Measurements from ENCODE around the gene UTS2. TPM values are rescaled to one million over a fixed set of nuclear protein-coding genes. Genes with fewer than 3 reads are reported as not detected.

UTS2 gene
- polyA plus RNA-seq, 3 donors, result 0.11 TPM; not detected in 2

GRCh38 chr1:7839526-7839925 is 13.3 kb downstream of the UTS2 start:
- TF ChIP-seq CTCF (IDR thresholded peaks at IDR 0.05), result no peak
- Histone ChIP-seq H3K4me2 (replicated peaks; ENCODE audit: extremely low read depth, low read length, poor library complexity, severe bottlenecking) (no peak overlapping the region), H3K4me1 (ENCODE audit: control insufficient read depth in 1 of 2, insufficient read depth in 2 of 2, low read length in 2 of 2) (no peaks in the 10 kb centered on the region), H3K4me3 (replicated peaks in 1 of 3; ENCODE audit: low read depth in 2 of 3, low read length in 3 of 3) (no peak overlapping the region), H3K27me3 (ENCODE audit: control insufficient read depth in 2 of 2, insufficient read depth in 2 of 2, low read length in 2 of 2) (no peaks in the 10 kb centered on the region), H3K9me3 (replicated peaks in 1 of 2; ENCODE audit: control insufficient read depth in 1 of 2, insufficient read depth in 1 of 2, low read length in 2 of 2) (peaks cover 4 to 17% of the 10 kb centered on the region in 2 donors), H4K20me1 (ENCODE audit: insufficient read depth, low read length) (no peaks in the 10 kb centered on the region), H3K9ac (ENCODE audit: insufficient read depth, low read length, poor library complexity, severe bottlenecking) (no peak overlapping the region), H2AFZ (ENCODE audit: insufficient read depth, low read depth, low read length, poor library complexity, severe bottlenecking) (no peak overlapping the region), H3K36me3 (replicated peaks in 1 of 2; ENCODE audit: control insufficient read depth in 1 of 2, insufficient read depth in 2 of 2, low read length in 2 of 2) (peaks cover 12 to 13% of the 10 kb centered on the region in 2 donors), H3K79me2 (ENCODE audit: insufficient read depth, low read length) (no peaks in the 10 kb centered on the region), H3K27ac (ENCODE audit: low read depth in 1 of 2, low read length in 2 of 2) (no peak overlapping the region)
- DNase-seq, result no peak
- intact Hi-C loops (cut with micrococcal nuclease), result no loop called here
- peaks cover 12 to 23% (median 18%) of the 10 kb centered on the region in 7 donors for H3K9me3 Mint-ChIP-seq
- H3K27me3 Mint-ChIP-seq (ENCODE audit: low read depth in 3 of 3), result peaks cover 0 to 3% (median 0%) of the 10 kb centered on the region in 3 donors
- H3K4me1 Mint-ChIP-seq, result no peaks in the 10 kb centered on the region
- WGBS (ENCODE audit: insufficient coverage), result 100% methylated on average over 3 of the region's 3 CpGs
- no peak overlapping the region for H3K4me3 Mint-ChIP-seq
- H3K36me3 Mint-ChIP-seq, result peaks cover 32 to 45% of the 10 kb centered on the region in 2 donors
- H3K27ac Mint-ChIP-seq, result no peak overlapping the region

DNA sequence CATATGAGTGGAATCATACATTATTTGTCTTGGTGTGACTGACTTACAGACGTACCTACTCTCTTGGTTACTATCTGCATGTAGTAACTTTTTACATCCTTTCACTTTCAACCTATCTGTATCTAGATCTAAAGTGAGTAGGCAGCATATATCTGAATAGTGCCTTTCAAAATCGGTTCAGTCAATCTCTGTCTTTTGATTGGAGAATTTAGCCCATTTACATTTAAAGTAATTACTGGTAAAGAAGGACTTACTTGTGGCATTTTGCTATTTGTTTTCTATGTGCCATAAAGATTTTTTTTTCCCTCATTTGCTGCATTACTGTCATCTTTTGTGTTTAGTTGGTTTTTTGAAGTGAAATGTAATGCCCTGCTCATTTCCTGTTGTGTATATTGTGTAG is 14.2 kb downstream of the UTS2 start:
- Histone ChIP-seq H3K4me2 (replicated peaks; ENCODE audit: extremely low read depth, low read length, poor library complexity, severe bottlenecking) (no peak overlapping the region), H3K27ac (ENCODE audit: low read depth in 1 of 2, low read length in 2 of 2) (no peak overlapping the region), H3K79me2 (ENCODE audit: insufficient read depth, low read length) (no peaks in the 10 kb centered on the region), H3K27me3 (ENCODE audit: control insufficient read depth in 2 of 2, insufficient read depth in 2 of 2, low read length in 2 of 2) (no peaks in the 10 kb centered on the region), H4K20me1 (ENCODE audit: insufficient read depth, low read length) (no peaks in the 10 kb centered on the region), H2AFZ (ENCODE audit: insufficient read depth, low read depth, low read length, poor library complexity, severe bottlenecking) (no peak overlapping the region), H3K9me3 (replicated peaks in 1 of 2; ENCODE audit: control insufficient read depth in 1 of 2, insufficient read depth in 1 of 2, low read length in 2 of 2) (peaks cover 4 to 17% of the 10 kb centered on the region in 2 donors), H3K4me1 (ENCODE audit: control insufficient read depth in 1 of 2, insufficient read depth in 2 of 2, low read length in 2 of 2) (no peaks in the 10 kb centered on the region), H3K36me3 (replicated peaks in 1 of 2; ENCODE audit: control insufficient read depth in 1 of 2, insufficient read depth in 2 of 2, low read length in 2 of 2) (peaks cover 12 to 13% of the 10 kb centered on the region in 2 donors), H3K4me3 (replicated peaks in 1 of 3; ENCODE audit: low read depth in 2 of 3, low read length in 3 of 3) (no peak overlapping the region), H3K9ac (ENCODE audit: insufficient read depth, low read length, poor library complexity, severe bottlenecking) (no peak overlapping the region)
- no peaks in the 10 kb centered on the region for H3K4me1 Mint-ChIP-seq
- no peak overlapping the region for H3K4me3 Mint-ChIP-seq
- peaks cover 0 to 3% (median 0%) of the 10 kb centered on the region in 3 donors for H3K27me3 Mint-ChIP-seq (ENCODE audit: low read depth in 3 of 3)
- H3K36me3 Mint-ChIP-seq, result peaks cover 32 to 45% of the 10 kb centered on the region in 2 donors
- no peak for DNase-seq
- no peak overlapping the region for H3K27ac Mint-ChIP-seq
- no peak for TF ChIP-seq CTCF (IDR thresholded peaks at IDR 0.05)
- WGBS (ENCODE audit: insufficient coverage), result no CpG with 5 or more reads among the region's 2 CpGs
- intact Hi-C loops (cut with micrococcal nuclease), result no loop called here
- peaks cover 12 to 23% (median 18%) of the 10 kb centered on the region in 7 donors for H3K9me3 Mint-ChIP-seq
